GM18505 (cell line): ENCODE measurements around the gene XRCC6.

Experiments
- ATAC-seq: cut with Tn5 transposase; IDR thresholded peaks from one replicate; pipeline ENCODE4 v1.9.1; 2021; ENCODE audit not compliant: unreplicated experiment
- POLR2A ChIP-seq: IDR thresholded peaks from 4 replicates; pipeline ENCODE4 v1.6.1; 2011; ENCODE audit warnings: borderline replicate concordance; ENCODE audit not compliant: insufficient read depth, insufficient read length; ENCODE audit errors: extremely low read depth

The XRCC6 gene

DNA sequence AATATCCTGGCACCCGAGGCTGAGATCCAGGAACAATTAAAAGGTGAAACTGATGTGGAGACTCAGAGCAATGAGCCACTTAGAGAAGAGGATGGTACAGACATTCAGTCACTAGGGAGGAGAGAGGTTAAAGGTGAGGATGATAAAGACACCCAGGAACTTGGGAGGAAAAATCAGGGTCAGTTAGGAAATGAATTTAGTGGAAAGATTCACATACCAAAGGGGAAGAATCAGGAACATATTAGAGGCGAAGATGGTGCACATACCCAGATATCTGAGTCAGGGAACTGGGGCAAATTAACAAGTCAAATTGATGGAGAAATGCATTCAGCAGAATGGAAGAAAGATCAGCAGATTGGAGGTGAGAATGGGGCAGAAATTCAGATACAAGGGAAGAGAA lies 74.1 kb downstream of the XRCC6 start:
- no peak for ATAC-seq
- no peak for TF ChIP-seq POLR2A

DNA sequence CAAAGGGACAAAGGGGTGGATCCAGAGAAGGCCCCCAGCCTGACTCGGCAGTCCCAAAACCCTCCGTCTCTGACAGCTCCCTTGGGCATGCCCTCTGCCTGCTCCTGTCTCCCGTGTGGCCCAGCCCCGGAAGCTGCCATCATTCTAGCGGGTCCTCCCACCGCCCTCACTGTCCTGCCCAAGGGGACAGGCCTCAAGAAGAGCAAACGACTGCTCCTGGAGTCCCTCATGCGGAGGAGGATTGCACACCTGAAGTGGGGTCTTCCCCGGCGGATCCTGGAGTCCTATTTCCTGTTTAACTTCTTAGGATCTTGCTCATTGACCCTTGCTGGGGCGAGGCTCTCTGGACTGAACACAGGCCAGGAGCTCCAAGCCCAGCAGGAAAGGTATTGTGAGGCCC lies 75.6 kb downstream of the XRCC6 start:
- ATAC-seq, result no peak
- no peak for TF ChIP-seq POLR2A

DNA sequence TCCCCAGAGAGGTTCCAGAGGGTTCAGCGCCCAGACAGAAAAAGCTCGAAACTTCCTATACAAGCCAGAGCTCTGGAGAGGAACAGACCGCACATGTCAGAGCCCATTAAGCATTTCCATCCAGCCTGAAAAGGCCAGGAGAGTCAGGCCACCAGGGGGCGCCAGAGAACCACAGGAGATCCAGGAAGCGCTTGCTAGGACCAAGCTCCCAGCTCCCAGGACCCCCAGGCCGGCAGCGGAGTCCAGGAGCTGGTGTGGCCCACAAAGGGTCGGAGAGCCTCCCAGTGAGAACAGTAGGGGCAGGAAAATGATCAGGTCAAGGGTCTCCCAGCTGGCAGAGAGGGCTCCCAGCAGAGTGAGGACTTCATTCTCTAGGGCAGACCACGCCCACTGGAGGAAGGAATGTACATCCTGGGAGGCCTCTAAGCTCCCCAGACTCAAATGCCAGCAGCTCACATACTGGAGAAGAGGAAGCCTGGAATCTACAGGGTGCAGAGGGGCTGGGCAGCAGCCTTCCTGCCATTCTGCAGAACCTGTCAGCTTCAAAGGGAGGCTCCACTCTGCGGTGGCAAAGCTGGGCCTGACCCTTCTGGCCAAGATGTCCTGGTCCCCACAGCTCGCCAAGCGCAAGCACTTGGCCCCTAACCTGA lies 76.2 kb downstream of the XRCC6 start:
- TF ChIP-seq POLR2A, result no peak
- ATAC-seq, result no peak

DNA sequence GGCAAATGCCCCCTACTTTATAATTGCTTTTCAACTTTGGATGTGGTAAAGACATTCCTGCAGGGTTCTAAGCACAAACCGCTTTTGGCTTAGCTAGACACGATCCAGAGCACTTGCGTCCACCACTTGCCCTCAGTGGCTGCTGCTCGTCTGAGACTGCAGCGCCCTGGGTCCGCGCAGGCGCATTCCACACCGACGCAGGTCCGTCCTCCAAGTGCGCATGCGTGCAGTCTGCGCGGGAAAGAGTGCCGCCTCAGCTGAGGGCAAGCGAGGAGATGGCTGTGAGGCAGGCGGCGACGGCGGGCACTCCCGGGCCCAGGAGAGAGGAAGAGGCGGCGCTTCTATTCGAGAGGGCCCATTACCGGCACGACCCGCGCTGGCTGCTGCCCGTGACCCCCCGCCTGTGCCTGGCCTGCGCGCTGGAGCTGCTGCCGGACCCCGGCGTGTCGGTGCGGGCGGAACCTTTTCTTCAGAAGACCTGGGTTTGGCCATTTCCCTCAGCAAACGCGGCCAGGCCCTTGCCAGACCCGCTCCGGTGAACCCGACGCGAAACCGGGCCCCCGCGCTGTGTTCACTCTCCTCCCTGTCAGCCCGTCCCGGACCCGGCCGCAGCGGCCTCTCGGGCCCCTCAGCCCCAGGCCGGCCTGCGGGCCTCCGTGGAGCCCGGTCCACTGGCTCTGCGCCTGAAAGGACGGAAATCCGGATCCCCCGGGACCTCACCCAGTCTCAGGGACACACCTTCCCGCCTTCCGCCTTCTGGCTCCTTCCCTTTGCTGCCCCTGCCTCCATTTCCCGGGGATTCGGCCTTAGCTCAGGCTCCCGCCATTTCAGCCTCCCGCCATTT lies 78.4 kb downstream of the XRCC6 start, which contains the start of gene MEI1:
Gene MEI1 (plus strand): TSS at position 240 of the 844 bp plus-strand sequence. CDS start 36 bp downstream, at position 276.
- no peak for ATAC-seq
- peak; percentile 54 for TF ChIP-seq POLR2A

DNA sequence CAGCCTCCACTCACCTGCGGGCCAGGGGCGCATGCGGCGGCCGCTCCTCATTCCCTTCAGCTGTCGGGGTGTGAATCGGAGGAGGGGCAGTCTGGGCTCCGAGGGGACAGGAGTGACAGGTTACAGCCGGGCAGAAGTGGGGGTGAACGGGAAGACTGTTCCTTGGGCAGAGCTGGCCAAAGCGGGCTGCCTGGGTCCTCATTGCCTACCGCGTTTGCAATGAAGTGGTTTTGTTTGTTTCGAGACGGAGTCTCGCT lies 78.9 kb downstream of the XRCC6 start:
- ATAC-seq, result no peak
- TF ChIP-seq POLR2A, result no peak

DNA sequence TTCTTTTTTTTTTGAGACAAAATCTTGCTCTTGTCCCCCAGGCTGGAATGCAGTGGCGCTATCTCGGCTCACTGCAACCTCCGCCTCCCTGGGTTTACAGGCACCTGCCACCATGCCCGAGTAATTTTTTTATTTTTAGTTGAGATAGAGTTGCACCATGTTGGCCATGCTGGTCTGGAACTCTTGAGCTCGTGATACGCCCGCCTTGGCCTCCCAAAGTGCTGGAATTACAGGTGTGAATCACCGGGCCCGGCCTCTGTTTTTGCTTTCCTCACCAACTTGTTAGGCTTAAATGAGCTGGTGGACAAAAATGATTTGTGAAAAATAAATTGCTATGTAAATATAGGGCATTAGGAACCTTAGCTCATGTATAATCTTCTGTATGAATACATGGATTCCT lies 81.7 kb downstream of the XRCC6 start:
- no peak for TF ChIP-seq POLR2A
- ATAC-seq, result no peak

DNA sequence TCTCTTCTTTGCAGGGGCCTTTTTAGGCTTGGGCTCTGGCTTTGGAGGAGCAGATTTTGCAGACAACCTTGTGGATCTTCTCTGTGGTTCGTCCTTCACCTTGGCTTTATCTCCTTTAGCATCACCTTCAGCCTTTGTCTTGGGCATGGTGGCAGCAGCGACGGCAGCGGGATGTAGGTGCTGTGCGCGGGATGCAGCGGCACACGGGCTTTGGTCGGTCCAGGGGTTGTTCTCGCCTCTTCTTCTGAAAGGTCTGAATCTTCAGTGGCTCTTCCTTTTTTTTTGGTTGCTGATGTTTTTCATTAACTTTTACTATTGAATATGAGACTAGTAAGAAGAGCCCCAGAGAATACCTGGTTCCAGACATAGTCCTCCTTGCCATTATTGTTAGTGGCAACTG lies 88.2 kb downstream of the XRCC6 start:
- TF ChIP-seq POLR2A, result no peak
- no peak for ATAC-seq

DNA sequence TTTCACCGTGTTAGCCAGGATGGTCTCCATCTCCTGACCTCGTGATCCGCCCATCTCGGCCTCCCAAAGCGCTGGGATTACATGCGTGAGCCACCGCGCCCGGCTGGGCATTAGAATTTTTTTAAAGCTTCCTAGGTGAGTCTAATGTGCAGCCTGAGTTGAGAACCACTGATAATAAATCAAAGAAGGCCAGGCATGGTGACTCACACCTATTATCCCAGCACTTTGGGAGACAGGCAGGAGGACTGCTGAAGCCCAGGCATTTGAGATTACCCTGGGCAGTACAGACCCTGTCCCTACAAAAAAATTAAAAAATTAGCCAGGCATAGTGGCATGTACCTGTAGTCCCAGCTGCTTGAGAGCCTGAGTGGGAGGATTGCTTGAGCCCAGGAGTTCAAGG lies 91.9 kb downstream of the XRCC6 start:
- no peak for ATAC-seq
- no peak for TF ChIP-seq POLR2A
